Measurements from ENCODE around the gene FBXO27.

GRCh38 chr19:39067104-39067503 is 34.8 kb upstream of the FBXO27 start:
- no peak for TF ChIP-seq POLR2A (IDR thresholded peaks at IDR 0.05)
- no peak for TF ChIP-seq CTCF (IDR thresholded peaks at IDR 0.05)
- TF ChIP-seq EP300 (IDR thresholded peaks at IDR 0.05) = no peak

All from gastroesophageal sphincter (tissue), 3 donors.